HL-60/S4 (cell line): ENCODE data around the gene LIG1.

ENCODE experiments used
- in situ Hi-C: fragments of 300-500 bp; cut with MboI; formaldehyde crosslinking; loops from 2 replicates; pipeline ENCODE4 v1.14.3; 2022; ENCODE audit warnings: low sequenced_read_pairs

The LIG1 gene

GRCh38 chr19:48182434-48182833, 12.3 kb upstream of the LIG1 start:
- in situ Hi-C loops: no loop called here

- in situ Hi-C loops: no loop called here
Observed at GRCh38 chr19:48181505-48181904, 11.4 kb upstream of the LIG1 start.

GRCh38 chr19:48176226-48176625, 6.1 kb upstream of the LIG1 start:
- in situ Hi-C loops: no loop called here

GRCh38 chr19:48175578-48175977, 5.4 kb upstream of the LIG1 start:
- in situ Hi-C loops: no loop called here

- in situ Hi-C loops: no loop called here
Observed at GRCh38 chr19:48174445-48175030, 4.4 kb upstream of the LIG1 start.

- in situ Hi-C loops: no loop called here
Observed at GRCh38 chr19:48171710-48172109, 1.6 kb upstream of the LIG1 start.

- in situ Hi-C loops: no loop called here
Observed at GRCh38 chr19:48170817-48171347, 738 bp upstream of the LIG1 start.

GRCh38 chr19:48169578-48169938, 586 bp downstream of the LIG1 start:
- in situ Hi-C loops: no loop called here

GRCh38 chr19:48168689-48169088, 1.5 kb downstream of the LIG1 start:
- in situ Hi-C loops: no loop called here

GRCh38 chr19:48158210-48158790, 11.8 kb downstream of the LIG1 start:
- in situ Hi-C loops: no loop called here

- in situ Hi-C loops: no loop called here
Observed at GRCh38 chr19:48154003-48154402, 16.1 kb downstream of the LIG1 start.

GRCh38 chr19:48152551-48152950, 17.6 kb downstream of the LIG1 start:
- in situ Hi-C loops: no loop called here

GRCh38 chr19:48149430-48149829, 20.7 kb downstream of the LIG1 start:
- in situ Hi-C loops: no loop called here

- in situ Hi-C loops: no loop called here
Observed at GRCh38 chr19:48148576-48148975, 21.6 kb downstream of the LIG1 start.

GRCh38 chr19:48147597-48148175, 22.5 kb downstream of the LIG1 start:
- in situ Hi-C loops: no loop called here

- in situ Hi-C loops: no loop called here
Observed at GRCh38 chr19:48139053-48139452, 31.1 kb downstream of the LIG1 start.

GRCh38 chr19:48137411-48137810, 32.7 kb downstream of the LIG1 start:
- in situ Hi-C loops: no loop called here

GRCh38 chr19:48136547-48136946, 33.6 kb downstream of the LIG1 start:
- in situ Hi-C loops: no loop called here

GRCh38 chr19:48135411-48135810, 34.7 kb downstream of the LIG1 start:
- in situ Hi-C loops: no loop called here

GRCh38 chr19:48133094-48133493, 37.0 kb downstream of the LIG1 start:
- in situ Hi-C loops: no loop called here

GRCh38 chr19:48127561-48127960, 42.6 kb downstream of the LIG1 start:
- in situ Hi-C loops: no loop called here

GRCh38 chr19:48123907-48124651, 46.1 kb downstream of the LIG1 start:
- in situ Hi-C loops: no loop called here
